HepG2 (cell line): ENCODE data around the gene BTBD8. TPM values are rescaled to one million over a fixed set of nuclear protein-coding genes. Genes with fewer than 3 reads are reported as not detected.

Source experiments
- ATAC-seq: fragments of 200-7000 bp; cut with Tn5 transposase; 3 replicates; pipeline ENCODE4 v1.9.1; 2020; ENCODE audit warnings: mild to moderate bottlenecking, moderate library complexity
- BruUV-seq: library from RNA; stranded (reverse); fragments of 400-500 nt; replicated peaks from 2 replicates; lab custom pipeline; 2021; lab: Mats Ljungman, UMichigan
- CTCF ChIA-PET: fragments of 300-600 bp; formaldehyde crosslinking; extraction: SDS; loops from one replicate; lab custom pipeline; 2021; ENCODE audit warnings: low total read pairs, inconsistent platforms, low intra/inter-chr PET ratio; lab: Yijun Ruan, JAX
- POLR2A ChIA-PET: fragments of 350-600 bp; sonication (Branson Sonifier 250); formaldehyde crosslinking; loops from one replicate; lab custom pipeline; 2020; ENCODE audit warnings: antibody characterized with exemption, inconsistent platforms; lab: Yijun Ruan, JAX
- DNase-seq: peaks from one replicate; pipeline ENCODE4 v3.0.0-alpha.2; 2015; ENCODE audit warnings: low spot score
- FAIRE-seq: peaks from 3 replicates; lab custom pipeline; 2011; peaks lifted over from hg19 to GRCh38; lab: Jason Lieb, UNC
- H2AFZ ChIP-seq: one replicate; pipeline ENCODE4 v1.6.1; 2011; ENCODE audit warnings: low read length, inconsistent platforms
- H3K27ac ChIP-seq: fragments of 300-600 bp; 3 replicates; pipeline ENCODE4 v1.8.0; 2011; ENCODE audit warnings: mixed run types, mild to moderate bottlenecking, mixed read lengths, low read length, inconsistent platforms; ENCODE audit not compliant: insufficient read depth; ENCODE audit errors: extremely low read length
- H3K27me3 ChIP-seq, 2 experiments: fragments of 200-600 bp in 1 of 2; 2 replicates in 1 of 2; 3 replicates in 1 of 2; pipeline versions ENCODE4 v1.6.0 to v1.8.0; 2011; ENCODE audit warnings: low read length in 2 of 2, mild to moderate bottlenecking in 2 of 2, moderate library complexity in 2 of 2, inconsistent platforms in 1 of 2; ENCODE audit not compliant: insufficient read depth in 2 of 2, control insufficient read depth in 1 of 2
- H3K36me3 ChIP-seq, 2 experiments: fragments of 200-600 bp in 1 of 2; replicated peaks in 1 of 2; 2 replicates in 1 of 2; 3 replicates in 1 of 2; pipeline versions ENCODE4 v1.5.1 to v1.8.0; 2011; ENCODE audit warnings: low read length in 2 of 2, inconsistent platforms in 1 of 2; ENCODE audit not compliant: insufficient read depth in 2 of 2, control insufficient read depth in 1 of 2
- H3K4me1 ChIP-seq: 2 replicates; pipeline ENCODE4 v1.5.1; 2012; ENCODE audit warnings: low read length, inconsistent platforms; ENCODE audit not compliant: insufficient read depth
- H3K4me2 ChIP-seq: 2 replicates; pipeline ENCODE4 v1.6.0; 2011; ENCODE audit warnings: low read depth, low read length, inconsistent platforms
- H3K4me3 ChIP-seq, 3 experiments: fragments of 200-600 bp in 1 of 3; sonication (generic), shearing (Covaris generic) in 1 of 3; replicated peaks in 1 of 3; 2 replicates each; pipeline ENCODE4 v1.5.1; 2011 to 2016; ENCODE audit warnings: low read length in 3 of 3, inconsistent platforms in 2 of 3, low read depth in 2 of 3, mild to moderate bottlenecking in 2 of 3, control low read depth in 1 of 3, mixed read lengths in 1 of 3; ENCODE audit not compliant: insufficient read depth in 1 of 3
- H3K79me2 ChIP-seq: one replicate; pipeline ENCODE4 v1.6.1; 2011; ENCODE audit warnings: low read length, inconsistent platforms; ENCODE audit not compliant: insufficient read depth
- H3K9ac ChIP-seq: 2 replicates; pipeline ENCODE4 v1.6.0; 2011; ENCODE audit warnings: mild to moderate bottlenecking, low read depth, low read length, inconsistent platforms; ENCODE audit not compliant: insufficient read depth
- H3K9me3 ChIP-seq: 2 replicates; pipeline ENCODE4 v1.5.1; 2012; ENCODE audit warnings: mild to moderate bottlenecking, low read length
- H4K20me1 ChIP-seq: 2 replicates; pipeline ENCODE4 v1.6.0; 2011; ENCODE audit warnings: inconsistent platforms, mild to moderate bottlenecking, low read length, moderate library complexity; ENCODE audit not compliant: insufficient read depth
- AFF4 ChIP-seq: sonication (generic); formaldehyde crosslinking; IDR thresholded peaks from 2 replicates; pipeline ENCODE4 v1.4.0; 2020; ENCODE audit warnings: missing genetic modification reagents
- ASH2L ChIP-seq: fragments of 300-600, 200-600 bp; sonication (generic); IDR thresholded peaks from 2 replicates; pipeline ENCODE4 v1.7.0; 2017; ENCODE audit warnings: low read depth, mild to moderate bottlenecking, moderate library complexity, mixed read lengths, low read length; ENCODE audit not compliant: insufficient read length
- DPF2 ChIP-seq: sonication (generic); formaldehyde crosslinking; IDR thresholded peaks from 2 replicates; pipeline ENCODE4 v1.4.0; 2020; ENCODE audit warnings: mild to moderate bottlenecking, low read depth, missing genetic modification reagents, borderline replicate concordance
- ELF4 ChIP-seq: sonication (generic); formaldehyde crosslinking; IDR thresholded peaks from 2 replicates; pipeline ENCODE4 v1.5.0; 2020; ENCODE audit warnings: missing genetic modification reagents, mild to moderate bottlenecking, moderate library complexity, borderline replicate concordance
- HNRNPL ChIP-seq: fragments of 200-400 bp; formaldehyde crosslinking; IDR thresholded peaks from 2 replicates; pipeline ENCODE4 v1.6.1; 2017; ENCODE audit warnings: mild to moderate bottlenecking, low read depth, low read length
- MTA3 ChIP-seq: sonication (generic); formaldehyde crosslinking; IDR thresholded peaks from 2 replicates; pipeline ENCODE4 v1.4.0; 2020; ENCODE audit warnings: missing genetic modification reagents
- SCMH1 ChIP-seq: sonication (generic); formaldehyde crosslinking; IDR thresholded peaks from 2 replicates; pipeline ENCODE4 v1.9.0; 2021; ENCODE audit warnings: missing genetic modification reagents, mild to moderate bottlenecking, borderline replicate concordance
- ZNF629 ChIP-seq: sonication (generic); formaldehyde crosslinking; conservative IDR thresholded peaks from 2 replicates; pipeline ENCODE4 v1.5.0; 2020; ENCODE audit warnings: missing genetic modification reagents
- ZNF710 ChIP-seq: sonication (generic); formaldehyde crosslinking; IDR thresholded peaks from 2 replicates; pipeline ENCODE4 v1.5.0; 2020; ENCODE audit warnings: mild to moderate bottlenecking, missing genetic modification reagents, borderline replicate concordance
- WGBS: methylation state at CpG from one replicate; pipeline ENCODE4 v1.1.6; 2017; ENCODE audit warnings: low lambda C conversion rate; 5-methylcytosine and 5-hydroxymethylcytosine counted together
- in situ Hi-C: cut with HindIII; loops from 2 replicates; pipeline ENCODE4 v1.10.0; 2017; ENCODE audit warnings: low pct_unique_long_range_greater_than_20kb; ENCODE audit not compliant: extremely low pct_ligation_motif_present
- intact Hi-C: fragments of 100-400 bp; cut with micrococcal nuclease; formaldehyde crosslinking; loops from one replicate; pipeline ENCODE4 v1.10.0; 2022; ENCODE audit not compliant: unreplicated experiment
- polyA plus RNA-seq, 8 experiments: library from polyadenylated mRNA; depleted of rRNA in 3 of 8; stranded (reverse) in 7 of 8; unstranded in 1 of 8; fragments of >200 nt; fragmentation: Illumina TruSeq in 4 of 8; extraction: Trizol in 4 of 8; gene quantifications; 2 replicates each; pipeline versions ENCODE4 v1.2.1 to v1.2.3, GENCODE V29; 2011 to 2016; ENCODE audit warnings: low read depth in 4 of 8, missing spikeins in 1 of 8, mixed read lengths in 1 of 8; ENCODE audit not compliant: insufficient read depth in 1 of 8
- total RNA-seq, 5 experiments: library from RNA; depleted of rRNA; stranded (reverse); fragments of >200 nt; fragmentation: Illumina TruSeq; extraction: Trizol; gene quantifications; 2 replicates each; pipeline ENCODE4 v1.2.3, GENCODE V29; 2016; ENCODE audit warnings: low read depth in 1 of 5

BTBD8 gene
- total and polyA plus RNA-seq, 2 of the 13 experiments (the other 11 are each of a cell fraction or from before 2014, with no cell fraction given): 0.41 to 1.8 TPM

- BruUV-seq: no TSS peak
- Histone ChIP-seq H3K9ac (no peak overlapping the region), H3K4me1 (no peaks in the 10 kb centered on the region), H3K27ac (no peak overlapping the region), H3K4me3 (no peak overlapping the region), H3K27me3 (no peaks in the 10 kb centered on the region), H4K20me1 (no peaks in the 10 kb centered on the region), H3K36me3 (no peaks in the 10 kb centered on the region), H3K9me3 (no peaks in the 10 kb centered on the region), H2AFZ (no peak overlapping the region), H3K4me2 (no peak overlapping the region), H3K79me2 (no peaks in the 10 kb centered on the region)
- in situ Hi-C loops (no loop called here), intact Hi-C loops (no loop called here)
- ChIA-PET CTCF (no interaction called here), POLR2A (no interaction called here)
- FAIRE-seq: no peak
- TF ChIP-seq ELF4 (CRISPR knock-in tag): no peak
- TF ChIP-seq AFF4: no peak
- TF ChIP-seq HNRNPL: no peak
- TF ChIP-seq DPF2 (CRISPR knock-in tag): no peak
- no peak for TF ChIP-seq MTA3 (CRISPR knock-in tag)
- TF ChIP-seq SCMH1 (CRISPR knock-in tag): no peak
- TF ChIP-seq ASH2L: no peak
- TF ChIP-seq ZNF710 (CRISPR knock-in tag): no peak
- no peak for TF ChIP-seq ZNF629
- 27% methylated on average over 1 of the region's 1 CpG for WGBS
- ATAC-seq: no peak
- no peak for DNase-seq
Observed at GRCh38 chr1:92094595-92094994, 14.4 kb downstream of the BTBD8 start.
